H1 (cell line): ENCODE results near the gene KLHL40. TPM values are rescaled to one million over a fixed set of nuclear protein-coding genes. Genes with fewer than 3 reads are reported as not detected.

Experiments used
- CTCF ChIA-PET: fragments of 300-600 bp; sonication (Branson Sonifier 250); formaldehyde crosslinking; loops from one replicate; lab custom pipeline; 2021; ENCODE audit not compliant: partially characterized antibody; lab: Charles Lee
- POLR2A ChIA-PET: fragments of 300-600 bp; sonication (Branson Sonifier 250); formaldehyde crosslinking; loops from one replicate; lab custom pipeline; 2021; ENCODE audit warnings: inconsistent platforms; ENCODE audit not compliant: partially characterized antibody; lab: Charles Lee
- DNase-seq, 2 experiments: peaks; one replicate each; pipeline versions ENCODE4 v3.0.0 to v3.0.0-alpha.2; 2010 to 2022; ENCODE audit warnings: low spot score in 2 of 2, low read depth in 1 of 2, mixed read lengths in 1 of 2
- FAIRE-seq: peaks from 2 replicates; lab custom pipeline; 2011; peaks lifted over from hg19 to GRCh38; lab: Jason Lieb, UNC
- H2AFZ ChIP-seq: 2 replicates; pipeline ENCODE4 v1.8.1; 2012; ENCODE audit warnings: low read length, inconsistent platforms
- H2AK5ac ChIP-seq: 2 replicates; pipeline ENCODE4 v1.6.1; 2013; ENCODE audit warnings: low read depth, low read length
- H2BK120ac ChIP-seq: replicated peaks from 2 replicates; pipeline ENCODE3; 2013; ENCODE audit warnings: low read depth, low read length, inconsistent platforms
- H2BK12ac ChIP-seq: 2 replicates; pipeline ENCODE4 v1.6.1; 2013; ENCODE audit warnings: low read depth, low read length
- H2BK15ac ChIP-seq: 2 replicates; pipeline ENCODE4 v1.6.1; 2013; ENCODE audit warnings: low read length
- H2BK20ac ChIP-seq: 2 replicates; pipeline ENCODE4 v1.6.1; 2013; ENCODE audit warnings: low read length
- H2BK5ac ChIP-seq: 2 replicates; pipeline ENCODE4 v1.6.1; 2013; ENCODE audit warnings: low read depth, low read length
- H3K14ac ChIP-seq: 2 replicates; pipeline ENCODE4 v1.6.1; 2013; ENCODE audit warnings: inconsistent platforms; ENCODE audit not compliant: insufficient read length
- H3K18ac ChIP-seq: 2 replicates; pipeline ENCODE4 v1.6.1; 2013; ENCODE audit warnings: low read length; ENCODE audit errors: extremely low read depth
- H3K23ac ChIP-seq: 2 replicates; pipeline ENCODE4 v1.6.1; 2013; ENCODE audit warnings: inconsistent platforms; ENCODE audit not compliant: insufficient read length
- H3K23me2 ChIP-seq: 2 replicates; pipeline ENCODE4 v1.6.1; 2013; ENCODE audit warnings: low read depth, low read length
- H3K27ac ChIP-seq: 2 replicates; pipeline ENCODE4 v1.6.1; 2011; ENCODE audit warnings: low read depth, low read length, inconsistent platforms
- H3K27me3 ChIP-seq, 4 experiments: replicated peaks in 1 of 4; 1 replicate in 1 of 4; 2 replicates in 3 of 4; pipeline versions ENCODE4 v1.6.1 to v1.8.1; 2011 to 2013; ENCODE audit warnings: low read length in 3 of 4, mild to moderate bottlenecking in 3 of 4, inconsistent platforms in 2 of 4, mixed read lengths in 2 of 4, moderate library complexity in 1 of 4; ENCODE audit not compliant: control insufficient read depth in 3 of 4, insufficient read depth in 3 of 4; ENCODE audit errors: extremely low read depth in 1 of 4
- H3K36me3 ChIP-seq, 4 experiments: 2 replicates each; pipeline versions ENCODE4 v1.6.1 to v1.8.1; 2011 to 2013; ENCODE audit warnings: mild to moderate bottlenecking in 4 of 4, low read length in 3 of 4, moderate library complexity in 2 of 4, control low read depth in 1 of 4, inconsistent platforms in 1 of 4; ENCODE audit not compliant: insufficient read depth in 4 of 4, control insufficient read depth in 2 of 4
- H3K4ac ChIP-seq: replicated peaks from 2 replicates; pipeline ENCODE3; 2013; ENCODE audit warnings: low read length, low read depth, mixed read lengths, inconsistent platforms; ENCODE audit not compliant: insufficient read length
- H3K4me1 ChIP-seq, 4 experiments: replicated peaks in 1 of 4; 1 replicate in 1 of 4; 2 replicates in 3 of 4; pipeline versions ENCODE4 v1.6.1 to v1.8.1; 2011 to 2013; ENCODE audit warnings: low read length in 3 of 4, inconsistent platforms in 2 of 4, mixed read lengths in 1 of 4; ENCODE audit not compliant: insufficient read depth in 4 of 4, control insufficient read depth in 3 of 4
- H3K4me2 ChIP-seq, 2 experiments: 2 replicates each; pipeline versions ENCODE4 v1.6.1 to v1.8.1; 2011 to 2013; ENCODE audit warnings: low read depth in 2 of 2, low read length in 2 of 2, control low read depth in 1 of 2, inconsistent platforms in 1 of 2, mild to moderate bottlenecking in 1 of 2; ENCODE audit not compliant: insufficient read depth in 1 of 2
- H3K4me3 ChIP-seq, 4 experiments: fragments of 200-600, 300-600 bp in 1 of 4; sonication (generic), shearing (Covaris generic), sonication (Bioruptor Twin) in 1 of 4; 2 replicates each; pipeline versions ENCODE4 v1.5.1 to v1.8.1; 2011 to 2016; ENCODE audit warnings: low read length in 4 of 4, low read depth in 3 of 4, control low read depth in 2 of 4, inconsistent platforms in 2 of 4, mild to moderate bottlenecking in 2 of 4, mixed read lengths in 1 of 4, moderate library complexity in 1 of 4; ENCODE audit not compliant: insufficient read depth in 2 of 4; ENCODE audit errors: extremely low read depth in 1 of 4
- H3K56ac ChIP-seq: replicated peaks from 2 replicates; pipeline ENCODE3; 2013; ENCODE audit warnings: low read depth, mild to moderate bottlenecking, mixed read lengths, low read length, inconsistent platforms; ENCODE audit not compliant: insufficient read length
- H3K79me1 ChIP-seq: 2 replicates; pipeline ENCODE4 v1.6.1; 2013; ENCODE audit warnings: low read depth, low read length, control low read depth
- H3K79me2 ChIP-seq, 2 experiments: 2 replicates each; pipeline versions ENCODE4 v1.6.1 to v1.8.1; 2012 to 2013; ENCODE audit warnings: low read length in 2 of 2, mild to moderate bottlenecking in 2 of 2, inconsistent platforms in 1 of 2; ENCODE audit not compliant: insufficient read depth in 2 of 2, control insufficient read depth in 1 of 2
- H3K9ac ChIP-seq, 4 experiments: replicated peaks in 1 of 4; 1 replicate in 1 of 4; 2 replicates in 3 of 4; pipeline versions ENCODE4 v1.6.1 to v1.8.1; 2011 to 2013; ENCODE audit warnings: low read depth in 3 of 4, low read length in 3 of 4, control low read depth in 2 of 4, mild to moderate bottlenecking in 2 of 4, moderate library complexity in 2 of 4, inconsistent platforms in 1 of 4; ENCODE audit errors: extremely low read depth in 1 of 4
- H3K9me3 ChIP-seq, 2 experiments: 2 replicates each; pipeline versions ENCODE4 v1.6.1 to v1.8.1; 2012 to 2013; ENCODE audit warnings: mild to moderate bottlenecking in 2 of 2, moderate library complexity in 2 of 2, control low read depth in 1 of 2, inconsistent platforms in 1 of 2, low read depth in 1 of 2, low read length in 1 of 2, mixed read lengths in 1 of 2; ENCODE audit not compliant: insufficient read depth in 2 of 2
- H4K20me1 ChIP-seq, 2 experiments: replicated peaks in 1 of 2; 2 replicates each; pipeline versions ENCODE3 to v1.8.1; 2011 to 2013; ENCODE audit warnings: inconsistent platforms in 2 of 2, low read length in 2 of 2, mild to moderate bottlenecking in 1 of 2; ENCODE audit not compliant: insufficient read depth in 2 of 2, control insufficient read depth in 1 of 2
- H4K5ac ChIP-seq: 2 replicates; pipeline ENCODE4 v1.6.1; 2013; ENCODE audit warnings: low read length, low read depth, mixed read lengths, inconsistent platforms; ENCODE audit not compliant: insufficient read length
- H4K8ac ChIP-seq: 2 replicates; pipeline ENCODE4 v1.8.0; 2013; ENCODE audit warnings: mild to moderate bottlenecking, moderate library complexity, low read length, inconsistent platforms; ENCODE audit not compliant: insufficient read depth; ENCODE audit errors: extremely low read depth
- H4K91ac ChIP-seq: replicated peaks from 2 replicates; pipeline ENCODE3; 2013; ENCODE audit warnings: low read length, mixed read lengths, inconsistent platforms; ENCODE audit not compliant: insufficient read length
- CBX5 ChIP-seq: fragments of 300-800, 300-1000 bp; sonication (generic); IDR thresholded peaks from 2 replicates; pipeline ENCODE4 v1.7.1; 2016; ENCODE audit warnings: antibody characterized with exemption, low read length, low read depth
- CBX8 ChIP-seq: fragments of 300-800, 300-1000 bp; sonication (generic); IDR thresholded peaks from 2 replicates; pipeline ENCODE4 v1.7.1; 2016; ENCODE audit warnings: low read depth, low read length, borderline replicate concordance
- KDM4A ChIP-seq: IDR thresholded peaks from one replicate; pipeline ENCODE4 v1.7.1; 2012; ENCODE audit warnings: low read depth, mild to moderate bottlenecking, moderate library complexity, low read length, inconsistent platforms; ENCODE audit not compliant: severe bottlenecking
- MAFK ChIP-seq: IDR thresholded peaks from 2 replicates; pipeline ENCODE4 v1.6.1; 2012; ENCODE audit warnings: low read depth, mild to moderate bottlenecking, improper control_type of control experiment, low read length
- NANOG ChIP-seq: IDR thresholded peaks from 2 replicates; pipeline ENCODE4 v1.6.1; 2011; ENCODE audit warnings: low read length, low read depth, mild to moderate bottlenecking, inconsistent platforms; ENCODE audit not compliant: insufficient read depth, poor library complexity, severe bottlenecking
- RXRA ChIP-seq: IDR thresholded peaks from 2 replicates; pipeline ENCODE4 v1.6.1; 2011; ENCODE audit warnings: low read depth, mild to moderate bottlenecking, low read length, moderate library complexity; ENCODE audit not compliant: insufficient read depth
- SIX5 ChIP-seq: IDR thresholded peaks from 2 replicates; pipeline ENCODE4 v1.6.1; 2011; ENCODE audit warnings: mild to moderate bottlenecking, low read depth, low read length
- SP4 ChIP-seq: IDR thresholded peaks from 2 replicates; pipeline ENCODE4 v1.6.1; 2012; ENCODE audit warnings: low read length, inconsistent platforms
- SUZ12 ChIP-seq: fragments of 200-600 bp; sonication (generic); IDR thresholded peaks from 2 replicates; pipeline ENCODE4 v1.6.1; 2012; ENCODE audit warnings: mild to moderate bottlenecking, inconsistent platforms, low read length, moderate library complexity, mixed read lengths
- TAF1 ChIP-seq: IDR thresholded peaks from 2 replicates; pipeline ENCODE4 v1.6.1; 2011; ENCODE audit warnings: mild to moderate bottlenecking, low read depth, low read length
- TCF12 ChIP-seq: IDR thresholded peaks from 2 replicates; pipeline ENCODE4 v1.6.1; 2011; ENCODE audit warnings: low read depth, mild to moderate bottlenecking, low read length
- WGBS, 2 experiments: shearing (Covaris generic) in 1 of 2; methylation state at CpG; one replicate each; pipeline versions ENCODE4 v1.1.6 to v1.1.7; 2013 to 2015; ENCODE audit warnings: low lambda C conversion rate in 2 of 2, mixed read lengths in 2 of 2, inconsistent platforms in 1 of 2, low coverage in 1 of 2, missing lambda C conversion rate in 1 of 2; ENCODE audit not compliant: insufficient replicate concordance in 2 of 2, insufficient coverage in 1 of 2, insufficient read length in 1 of 2; ENCODE audit errors: extremely low coverage in 1 of 2, missing lambda C conversion rate in 1 of 2; 5-methylcytosine and 5-hydroxymethylcytosine counted together
- polyA plus RNA-seq, 7 experiments: library from polyadenylated mRNA; depleted of rRNA in 3 of 7; stranded (reverse) in 5 of 7; unstranded in 2 of 7; fragments of >200 nt in 5 of 7; fragments of 200-250 nt in 2 of 7; gene quantifications; 1 replicate in 5 of 7; 2 replicates in 1 of 7; 4 replicates in 1 of 7; pipeline versions ENCODE4 v1.2.1 to v1.2.3, GENCODE V29; 2011 to 2013; ENCODE audit warnings: missing spikeins in 2 of 7, mixed read lengths in 2 of 7
- total RNA-seq: library from RNA; stranded (reverse); fragmentation: NEBNext Ultra II Directional; extraction: Animal tissue kit (Norgen Biotek cat#: 25700); gene quantifications from 2 replicates; pipeline ENCODE4 v1.2.1, GENCODE V29; 2021

KLHL40 gene
- total and polyA plus RNA-seq, 2 of the 8 experiments (the other 6 are each of a cell fraction or from before 2014, with no cell fraction given): 0.02 TPM; not detected in 1

- H3K9me3 ChIP-seq: no peaks in the 10 kb centered on the region
- no peak overlapping the region; the same call in 1 of the 2 replicates for H3K27ac ChIP-seq
- 90% methylated on average over 15 of the region's 17 CpGs; no CpG with 5 or more reads in 1 of the 2 experiments for WGBS, 2 experiments
- H4K8ac ChIP-seq: no peak overlapping the region; the same call in 1 of the 2 replicates
- no peak overlapping the region for H4K5ac ChIP-seq
- ChIA-PET CTCF (interaction anchor here (0.7 to 1.2 kb wide), 3 partner anchors 7 to 52 kb away, joined by 3 to 4 read pairs (median 4); partner anchors contain the start of gene KLHL40), POLR2A (no interaction called here)
- H3K4me1 ChIP-seq: peaks cover 0 to 10% (median 4%) of the 10 kb centered on the region in 4 experiments; a peak in 4 of 7 replicates
- no peak overlapping the region for H3K9ac ChIP-seq
- H2BK15ac ChIP-seq: no peak overlapping the region
- H3K14ac ChIP-seq: no peak overlapping the region
- no peaks in the 10 kb centered on the region for H3K36me3 ChIP-seq
- no peaks in the 10 kb centered on the region for H3K79me2 ChIP-seq
- no peak overlapping the region for H3K23ac ChIP-seq
- no peak overlapping the region for H2AK5ac ChIP-seq
- no peaks in the 10 kb centered on the region for H3K23me2 ChIP-seq
- no peak overlapping the region for H2BK120ac ChIP-seq
- no peak overlapping the region for H2AFZ ChIP-seq
- TF ChIP-seq SUZ12 (no peak), TCF12 (no peak), NANOG (no peak), CBX5 (no peak), RXRA (no peak), CBX8 (no peak), SP4 (no peak), MAFK (no peak), KDM4A (no peak), SIX5 (no peak), TAF1 (no peak)
- no peaks in the 10 kb centered on the region for H3K79me1 ChIP-seq
- H4K20me1 ChIP-seq: no peaks in the 10 kb centered on the region
- no peak overlapping the region for H3K4me3 ChIP-seq
- no peak overlapping the region for H3K18ac ChIP-seq
- no peak overlapping the region for H3K56ac ChIP-seq
- H3K27me3 ChIP-seq: 0 out of 7 replicates have a peak, but pooled peaks cover 0 to 2% (median 0%) of the 10 kb centered on the region in 4 experiments
- no peak overlapping the region for H2BK5ac ChIP-seq
- H2BK12ac ChIP-seq: no peak overlapping the region
- no peak overlapping the region for H2BK20ac ChIP-seq
- no peak overlapping the region for H4K91ac ChIP-seq
- no peak overlapping the region for H3K4me2 ChIP-seq
- no peak overlapping the region for H3K4ac ChIP-seq
- no peak for DNase-seq
- FAIRE-seq: no peak
These were observed 7.6 kb downstream of the KLHL40 start for GRCh38 chr3:42692667-42693529.
